Mesenchymal stem cell (in vitro differentiated cells and primary cell): ENCODE data around the gene IFNE.

Experiments
- DNase-seq: peaks from one replicate; pipeline ENCODE4 v3.0.0-alpha.2; 2013
- H2AFZ ChIP-seq: one replicate; pipeline ENCODE4 v1.6.1; 2013; ENCODE audit warnings: low read depth, mild to moderate bottlenecking, control low read depth, inconsistent platforms, low read length, moderate library complexity
- H2AK5ac ChIP-seq: 2 replicates; pipeline ENCODE4 v1.6.1; 2013; ENCODE audit warnings: low read length, moderate library complexity, mild to moderate bottlenecking, inconsistent platforms; ENCODE audit not compliant: severe bottlenecking
- H2BK120ac ChIP-seq: one replicate; pipeline ENCODE4 v1.6.1; 2013; ENCODE audit warnings: low read depth, mild to moderate bottlenecking, inconsistent platforms, low read length, moderate library complexity
- H2BK12ac ChIP-seq, 2 experiments: one replicate each; pipeline ENCODE4 v1.6.1; 2013; ENCODE audit warnings: inconsistent platforms in 2 of 2, low read length in 2 of 2, mild to moderate bottlenecking in 2 of 2, moderate library complexity in 2 of 2, control low read depth in 1 of 2
- H2BK15ac ChIP-seq: one replicate; pipeline ENCODE4 v1.6.1; 2013; ENCODE audit warnings: mild to moderate bottlenecking, low read depth, inconsistent platforms; ENCODE audit not compliant: poor library complexity, severe bottlenecking
- H2BK5ac ChIP-seq: 2 replicates; pipeline ENCODE4 v1.6.1; 2013; ENCODE audit warnings: low read depth, mild to moderate bottlenecking, low read length, control low read depth, inconsistent platforms; ENCODE audit not compliant: poor library complexity, severe bottlenecking
- H3K14ac ChIP-seq, 2 experiments: one replicate each; pipeline ENCODE4 v1.6.1; 2013; ENCODE audit warnings: inconsistent platforms in 2 of 2, low read length in 2 of 2, control low read depth in 1 of 2, mild to moderate bottlenecking in 1 of 2, moderate library complexity in 1 of 2
- H3K18ac ChIP-seq, 2 experiments: one replicate each; pipeline ENCODE4 v1.6.1; 2013; ENCODE audit warnings: inconsistent platforms in 2 of 2, low read length in 2 of 2, control low read depth in 1 of 2, low read depth in 1 of 2, mild to moderate bottlenecking in 1 of 2
- H3K23ac ChIP-seq, 2 experiments: one replicate each; pipeline ENCODE4 v1.6.1; 2013; ENCODE audit warnings: inconsistent platforms in 2 of 2, low read length in 2 of 2, mild to moderate bottlenecking in 2 of 2, moderate library complexity in 2 of 2, control low read depth in 1 of 2
- H3K27ac ChIP-seq: 2 replicates; pipeline ENCODE4 v1.5.1; 2013; ENCODE audit warnings: mild to moderate bottlenecking, moderate library complexity, low read length, control low read depth, inconsistent platforms; ENCODE audit not compliant: poor library complexity, severe bottlenecking
- H3K27me3 ChIP-seq, 2 experiments: 2 replicates each; pipeline versions ENCODE4 v1.6.1 to v1.7.0; 2013; ENCODE audit warnings: low read length in 2 of 2, mild to moderate bottlenecking in 2 of 2, moderate library complexity in 2 of 2, control low read depth in 1 of 2, inconsistent platforms in 1 of 2; ENCODE audit not compliant: control insufficient read depth in 1 of 2, insufficient read depth in 1 of 2
- H3K36me3 ChIP-seq, 2 experiments: 2 replicates each; pipeline versions ENCODE4 v1.6.1 to v1.7.0; 2013; ENCODE audit warnings: low read length in 2 of 2, control low read depth in 1 of 2, inconsistent platforms in 1 of 2, low read depth in 1 of 2, mild to moderate bottlenecking in 1 of 2; ENCODE audit not compliant: insufficient read depth in 2 of 2, control insufficient read depth in 1 of 2
- H3K4ac ChIP-seq, 2 experiments: one replicate each; pipeline ENCODE4 v1.6.1; 2013; ENCODE audit warnings: inconsistent platforms in 2 of 2, low read length in 2 of 2, mild to moderate bottlenecking in 2 of 2, moderate library complexity in 2 of 2, control low read depth in 1 of 2, low read depth in 1 of 2
- H3K4me1 ChIP-seq: 2 replicates; pipeline ENCODE4 v1.6.1; 2013; ENCODE audit warnings: low read depth, low read length, control low read depth; ENCODE audit not compliant: control insufficient read depth, insufficient read depth
- H3K4me2 ChIP-seq: 2 replicates; pipeline ENCODE4 v1.6.1; 2013; ENCODE audit warnings: low read length, mild to moderate bottlenecking, inconsistent platforms; ENCODE audit not compliant: poor library complexity, severe bottlenecking
- H3K4me3 ChIP-seq, 2 experiments: 2 replicates each; pipeline versions ENCODE4 v1.5.1 to v1.7.0; 2013; ENCODE audit warnings: low read length in 2 of 2, mild to moderate bottlenecking in 2 of 2, control low read depth in 1 of 2, low read depth in 1 of 2; ENCODE audit not compliant: insufficient read depth in 1 of 2
- H3K79me1 ChIP-seq: replicated peaks from 2 replicates; pipeline ENCODE4 v1.6.1; 2013; ENCODE audit warnings: mild to moderate bottlenecking, control low read depth, low read length, inconsistent platforms; ENCODE audit not compliant: poor library complexity, severe bottlenecking
- H3K9ac ChIP-seq: 2 replicates; pipeline ENCODE4 v1.7.0; 2013; ENCODE audit warnings: mild to moderate bottlenecking, low read length, moderate library complexity
- H3K9me3 ChIP-seq: 2 replicates; pipeline ENCODE4 v1.7.0; 2013; ENCODE audit warnings: mild to moderate bottlenecking, low read length; ENCODE audit not compliant: control insufficient read depth
- H4K8ac ChIP-seq: one replicate; pipeline ENCODE4 v1.6.1; 2013; ENCODE audit warnings: inconsistent platforms, mild to moderate bottlenecking, low read length, moderate library complexity
- H4K91ac ChIP-seq: one replicate; pipeline ENCODE4 v1.6.1; 2013; ENCODE audit warnings: mild to moderate bottlenecking, low read length, inconsistent platforms
- WGBS: methylation state at CpG from one replicate; pipeline ENCODE4 v1.1.7; 2013; ENCODE audit warnings: mixed read lengths; 5-methylcytosine and 5-hydroxymethylcytosine counted together

Gene IFNE

DNA sequence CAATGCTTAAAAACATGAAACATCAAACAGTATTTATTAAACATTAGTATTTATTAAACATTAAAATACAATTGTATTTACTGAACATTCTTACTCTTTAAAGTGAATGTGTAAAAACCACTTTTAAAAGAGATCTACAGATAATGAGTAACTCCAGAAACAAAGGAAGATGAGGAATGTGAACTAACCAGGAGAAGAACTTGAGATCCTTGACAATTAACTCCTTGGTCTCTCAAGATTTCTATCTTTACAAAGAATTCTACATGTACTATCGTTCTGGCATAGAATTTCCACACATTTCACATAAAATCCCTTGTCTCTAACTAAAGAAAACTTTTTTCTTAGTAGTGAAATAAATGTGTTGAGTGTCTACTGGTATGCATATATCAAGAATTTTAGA, 28.7 kb upstream of the IFNE start:
- Histone ChIP-seq H4K91ac (no peak overlapping the region), H2BK120ac (no peak overlapping the region), H3K4me2 (no peak overlapping the region), H2BK15ac (no peak overlapping the region), H3K27me3 (no peaks in the 10 kb centered on the region), H3K18ac (no peak overlapping the region), H2AK5ac (no peak overlapping the region), H3K79me1 (peaks cover 15% of the 10 kb centered on the region), H3K27ac (no peak overlapping the region), H2BK12ac (no peak overlapping the region), H3K4me1 (peaks cover under 1% of the 10 kb centered on the region), H3K14ac (no peak overlapping the region), H3K4me3 (no peak overlapping the region), H2AFZ (no peak overlapping the region), H3K23ac (no peak overlapping the region), H2BK5ac (no peak overlapping the region), H3K36me3 (peaks cover 2 to 13% of the 10 kb centered on the region in 2 experiments), H4K8ac (no peak overlapping the region), H3K9ac (no peak overlapping the region), H3K4ac (no peak overlapping the region), H3K9me3 (no peaks in the 10 kb centered on the region)
- no CpG with 5 or more reads among the region's 1 CpG for WGBS
- DNase-seq = no peak

DNA sequence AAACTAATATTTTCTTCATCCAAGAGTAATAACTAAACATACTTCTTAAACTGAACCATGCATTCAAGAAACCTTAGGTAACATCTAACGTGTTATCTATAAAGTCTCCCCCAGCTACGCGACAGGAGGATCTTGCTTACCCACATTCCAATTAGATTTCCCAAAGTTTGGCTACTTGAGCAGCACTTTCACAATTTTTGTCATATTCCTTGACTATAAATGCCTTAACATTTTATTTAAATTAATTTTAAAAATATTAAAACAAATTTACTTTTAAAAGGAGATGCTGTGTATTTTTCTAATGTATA, 25.3 kb upstream of the IFNE start:
- Histone ChIP-seq H3K18ac (no peak overlapping the region), H2BK15ac (no peak overlapping the region), H2BK12ac (no peak overlapping the region), H3K4me2 (no peak overlapping the region), H3K14ac (no peak overlapping the region), H3K23ac (no peak overlapping the region), H2BK120ac (no peak overlapping the region), H2BK5ac (no peak overlapping the region), H3K27ac (peak overlapping the region; percentile 87), H2AFZ (no peak overlapping the region), H3K4me3 (peak overlapping the region in 1 of 2 experiments; percentile 27), H3K36me3 (peaks cover 2 to 12% of the 10 kb centered on the region in 2 experiments), H3K79me1 (peaks cover 18% of the 10 kb centered on the region), H3K4me1 (peaks cover 2% of the 10 kb centered on the region), H4K91ac (no peak overlapping the region), H2AK5ac (no peak overlapping the region), H3K27me3 (no peaks in the 10 kb centered on the region), H3K4ac (no peak overlapping the region), H3K9ac (peak overlapping the region; percentile 68), H4K8ac (no peak overlapping the region), H3K9me3 (no peaks in the 10 kb centered on the region)
- no peak for DNase-seq
- WGBS = 93% methylated on average over 3 of the region's 3 CpGs

DNA sequence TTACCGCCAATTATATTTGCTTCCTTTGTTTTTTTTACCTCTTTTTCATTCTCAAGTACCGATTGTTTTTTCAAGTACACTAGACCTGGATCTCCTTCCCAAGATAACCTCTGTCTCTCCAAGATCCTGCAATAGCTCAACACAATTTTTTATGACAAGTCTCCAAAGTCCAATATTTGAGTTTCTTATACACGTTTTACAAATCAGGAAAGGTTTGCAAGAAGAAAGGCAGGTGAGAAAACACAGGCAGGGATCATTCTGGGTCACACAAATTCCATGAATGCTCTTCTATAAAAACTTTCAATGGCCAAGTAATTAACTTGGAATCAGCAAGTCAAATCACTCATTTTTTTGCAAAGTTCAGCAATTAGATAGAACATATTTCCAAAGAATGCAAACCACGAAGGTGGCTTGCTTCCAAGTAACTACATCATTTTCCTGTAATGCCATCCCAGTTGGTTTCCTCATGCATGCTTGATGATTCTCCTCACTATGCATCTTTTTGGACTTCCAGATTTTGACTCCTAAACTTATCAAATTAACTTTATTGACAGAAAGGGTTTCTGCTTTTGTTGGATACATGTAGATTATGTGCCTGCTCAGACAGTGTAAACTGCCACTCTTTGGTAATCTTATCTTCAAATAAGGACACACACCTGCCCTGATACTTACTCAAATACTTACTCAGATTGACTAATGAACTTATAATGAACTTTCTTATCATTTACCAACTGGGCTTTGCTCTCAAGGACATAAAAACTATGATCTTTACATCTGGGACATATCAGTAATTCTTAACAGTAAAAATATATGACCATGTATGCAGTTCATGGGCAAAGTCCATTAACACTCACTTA, 24.7 kb upstream of the IFNE start:
- Histone ChIP-seq H3K79me1 (peaks cover 19% of the 10 kb centered on the region), H3K4me2 (no peak overlapping the region), H3K36me3 (peaks cover 2 to 10% of the 10 kb centered on the region in 2 experiments), H3K14ac (no peak overlapping the region), H2BK120ac (no peak overlapping the region), H3K9ac (peak overlapping the region; percentile 68), H2BK5ac (no peak overlapping the region), H3K4me1 (peaks cover 2% of the 10 kb centered on the region), H2BK12ac (no peak overlapping the region), H3K4me3 (peak overlapping the region in 1 of 2 experiments; percentile 27), H2BK15ac (no peak overlapping the region), H3K9me3 (no peaks in the 10 kb centered on the region), H4K91ac (no peak overlapping the region), H3K18ac (no peak overlapping the region), H3K23ac (no peak overlapping the region), H2AFZ (no peak overlapping the region), H3K27me3 (no peaks in the 10 kb centered on the region), H3K4ac (no peak overlapping the region), H3K27ac (peak overlapping the region; percentile 87), H2AK5ac (no peak overlapping the region), H4K8ac (no peak overlapping the region)
- WGBS = 56% methylated on average over 4 of the region's 4 CpGs
- peak; percentile 51 for DNase-seq

DNA sequence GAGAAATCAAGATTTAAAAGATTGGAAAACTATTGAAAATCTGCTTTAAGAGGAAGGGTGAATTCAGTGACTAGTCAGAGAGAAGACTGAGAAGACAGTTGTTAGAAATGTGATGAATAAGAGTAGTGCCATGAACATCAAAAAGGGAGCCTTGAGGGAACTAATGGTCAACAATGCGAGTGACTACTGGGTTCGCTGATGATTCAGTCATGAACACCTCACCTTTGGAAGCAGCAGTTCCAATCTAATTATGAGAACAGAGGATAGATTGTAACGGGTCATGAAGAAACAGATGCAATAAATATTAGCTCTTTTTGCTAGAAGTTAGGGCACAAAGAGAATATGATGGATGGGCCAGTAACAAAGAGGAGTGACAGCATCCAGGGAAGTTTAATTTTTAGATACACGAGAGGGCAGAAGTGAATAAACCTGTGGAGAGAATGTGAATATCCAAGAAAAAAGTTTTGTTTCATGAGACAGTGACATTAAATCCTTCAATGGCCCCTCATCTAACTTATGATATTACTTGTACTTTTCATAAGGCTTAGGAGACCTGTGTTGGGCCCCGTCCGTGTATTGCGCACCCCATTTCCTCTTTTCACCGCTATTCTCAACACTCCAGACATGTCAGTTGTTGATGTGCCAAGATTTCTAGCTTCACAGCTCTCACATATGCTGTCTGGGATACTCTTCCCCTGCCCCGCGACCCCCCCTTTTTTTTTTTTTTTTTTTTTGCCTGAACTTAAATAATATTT, 23.5 kb upstream of the IFNE start:
- H3K79me1 ChIP-seq = peaks cover 17% of the 10 kb centered on the region
- no peak overlapping the region for H3K9ac ChIP-seq
- H3K4me3 ChIP-seq = no peak overlapping the region
- no peak overlapping the region for H3K4me2 ChIP-seq
- no peak overlapping the region for H2BK15ac ChIP-seq
- H2AK5ac ChIP-seq = peak overlapping the region; percentile 70
- WGBS = 93% methylated on average over 9 of the region's 10 CpGs
- H3K9me3 ChIP-seq = no peaks in the 10 kb centered on the region
- H2AFZ ChIP-seq = no peak overlapping the region
- no peak overlapping the region for H3K14ac ChIP-seq
- H2BK120ac ChIP-seq = no peak overlapping the region
- H4K91ac ChIP-seq = no peak overlapping the region
- no peak for DNase-seq
- no peak overlapping the region for H2BK12ac ChIP-seq
- H3K27ac ChIP-seq = peak overlapping the region; percentile 19
- no peak overlapping the region for H3K18ac ChIP-seq
- no peak overlapping the region for H3K4ac ChIP-seq
- no peak overlapping the region for H2BK5ac ChIP-seq
- H3K23ac ChIP-seq = no peak overlapping the region
- peaks cover 2% of the 10 kb centered on the region for H3K4me1 ChIP-seq
- peaks cover 0 to 3% of the 10 kb centered on the region in 2 experiments for H3K36me3 ChIP-seq
- H3K27me3 ChIP-seq = no peaks in the 10 kb centered on the region
- H4K8ac ChIP-seq = no peak overlapping the region
